ENCODE measurements around the gene SMDT1. TPM values are rescaled to one million over a fixed set of nuclear protein-coding genes. Genes with fewer than 3 reads are reported as not detected.

SMDT1 gene
- total and polyA plus RNA-seq, 9 of the 15 experiments (the other 6 are each of a cell fraction or from before 2014, with no cell fraction given) = 7.9 to 65.2 (median 14.3) TPM

GRCh38 chr22:42079319-42080251, at the start of gene SMDT1 (continued):
- TF ChIP-seq RBM39 (optimal IDR thresholded peaks at IDR 0.05; ENCODE audit: low read depth, low read length) = no peak
- TF ChIP-seq RBM25 (IDR thresholded peaks at IDR 0.05; ENCODE audit: low read depth, low read length, severe bottlenecking) = peak; percentile 33
- no peak for TF ChIP-seq IRF2 (CRISPR knock-in tag; IDR thresholded peaks at IDR 0.05)
- TF ChIP-seq CREM (IDR thresholded peaks at IDR 0.05; ENCODE audit: low read depth) = peak; percentile 91
- no peak for TF ChIP-seq POLR3A (IDR thresholded peaks at IDR 0.05; ENCODE audit: borderline replicate concordance, extremely low read depth, insufficient read depth, insufficient read length)
- peak; percentile 97 for TF ChIP-seq EP400 (IDR thresholded peaks at IDR 0.05)
- TF ChIP-seq E2F6 (IDR thresholded peaks at IDR 0.05; ENCODE audit: borderline replicate concordance in 1 of 2, extremely low read depth in 1 of 2, insufficient read depth in 1 of 2, insufficient read length in 1 of 2, low read depth in 1 of 2, low read length in 1 of 2, poor library complexity in 1 of 2, severe bottlenecking in 1 of 2) = peak; percentile 78 to 82
- peak; percentile 86 for TF ChIP-seq CREB1 (IDR thresholded peaks at IDR 0.05)
- peak; percentile 63 for TF ChIP-seq CREB1 (CRISPR knock-in tag; IDR thresholded peaks at IDR 0.05)
- peak; percentile 90 for TF ChIP-seq MBD2 (IDR thresholded peaks at IDR 0.05; ENCODE audit: borderline replicate concordance, low read depth)
- no peak for TF ChIP-seq ZFP30 (CRISPR knock-in tag; IDR thresholded peaks at IDR 0.05; ENCODE audit: borderline replicate concordance)
- no peak for TF ChIP-seq NR2C2 (CRISPR knock-in tag; IDR thresholded peaks at IDR 0.05)
- TF ChIP-seq NR2C2 (tag; IDR thresholded peaks at IDR 0.05) = peak; percentile 81
- no peak for TF ChIP-seq ZNF274 (IDR thresholded peaks at IDR 0.05; ENCODE audit: borderline replicate concordance, low read depth, low read length)
- no peak for TF ChIP-seq HDAC6 (IDR thresholded peaks at IDR 0.05; ENCODE audit: low read depth, low read length)
- no peak for TF ChIP-seq ZNF551 (CRISPR knock-in tag; IDR thresholded peaks at IDR 0.05)
- TF ChIP-seq E2F8 (IDR thresholded peaks at IDR 0.05; ENCODE audit: low read depth, partially characterized antibody) = no peak
- peak; percentile 57 for TF ChIP-seq NEUROD1 (IDR thresholded peaks at IDR 0.05; ENCODE audit: borderline replicate concordance, low read depth, low read length, partially characterized antibody)
- no peak for TF ChIP-seq ELF1 (tag; IDR thresholded peaks at IDR 0.05)

All from K562 (cell line).